Thoracic aorta (tissue), 2 donors: Measurements from ENCODE around the gene UBXN6. TPM values are rescaled to one million over a fixed set of nuclear protein-coding genes. Genes with fewer than 3 reads are reported as not detected.

Experiments
- ATAC-seq: fragments of 150-250 bp; one replicate; pipeline ENCODE4 v1.8.0; 2017; ENCODE audit warnings: low read depth; ENCODE audit not compliant: insufficient number of reproducible peaks, low FRiP score
- DNase-seq: peaks from one replicate; pipeline ENCODE4 v3.0.0-alpha.2; 2020; ENCODE audit warnings: low spot score
- H3K27ac ChIP-seq, 2 donors: fragments of 200-600 bp; sonication (generic); 1 replicate in 1 of 2; 2 replicates in 1 of 2; pipeline ENCODE4 v1.5.1; 2016; ENCODE audit warnings: mild to moderate bottlenecking in 2 of 2, moderate library complexity in 2 of 2
- H3K27me3 ChIP-seq: fragments of 200-600 bp; sonication (generic); replicated peaks from 2 replicates; pipeline ENCODE4 v1.6.0; 2016; ENCODE audit warnings: mild to moderate bottlenecking; ENCODE audit not compliant: insufficient read depth
- H3K36me3 ChIP-seq: fragments of 200-600 bp; sonication (generic); one replicate; pipeline ENCODE4 v1.5.1; 2016
- H3K4me1 ChIP-seq, 2 donors: fragments of 200-600 bp; sonication (generic); 1 replicate in 1 of 2; 2 replicates in 1 of 2; pipeline versions ENCODE4 v1.5.1 to v1.6.0; 2016; ENCODE audit warnings: low read depth in 2 of 2, mild to moderate bottlenecking in 1 of 2; ENCODE audit not compliant: control insufficient read depth in 1 of 2
- H3K4me3 ChIP-seq: fragments of 200-600 bp; sonication (generic); 2 replicates; pipeline ENCODE4 v1.5.1; 2016; ENCODE audit warnings: mild to moderate bottlenecking
- H3K9me3 ChIP-seq: fragments of 200-600 bp; sonication (generic); 2 replicates; pipeline ENCODE4 v1.5.1; 2016
- total RNA-seq, 2 donors: library from RNA; depleted of rRNA; stranded (reverse); fragments of >200 nt; gene quantifications; one replicate each; pipeline versions ENCODE4 v1.1.0 to v1.2.3, GENCODE V29; 2016
- TF ChIP-seq, protein P1 (sequence below): fragments of 200-600 bp; sonication (generic); IDR thresholded peaks from one replicate; pipeline ENCODE4 v1.5.1; 2019; ENCODE audit warnings: antibody characterized with exemption

Gene UBXN6, protein sequence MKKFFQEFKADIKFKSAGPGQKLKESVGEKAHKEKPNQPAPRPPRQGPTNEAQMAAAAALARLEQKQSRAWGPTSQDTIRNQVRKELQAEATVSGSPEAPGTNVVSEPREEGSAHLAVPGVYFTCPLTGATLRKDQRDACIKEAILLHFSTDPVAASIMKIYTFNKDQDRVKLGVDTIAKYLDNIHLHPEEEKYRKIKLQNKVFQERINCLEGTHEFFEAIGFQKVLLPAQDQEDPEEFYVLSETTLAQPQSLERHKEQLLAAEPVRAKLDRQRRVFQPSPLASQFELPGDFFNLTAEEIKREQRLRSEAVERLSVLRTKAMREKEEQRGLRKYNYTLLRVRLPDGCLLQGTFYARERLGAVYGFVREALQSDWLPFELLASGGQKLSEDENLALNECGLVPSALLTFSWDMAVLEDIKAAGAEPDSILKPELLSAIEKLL
- total RNA-seq, result 10 to 100 TPM; 51.1 to 68.5 TPM

DNA sequence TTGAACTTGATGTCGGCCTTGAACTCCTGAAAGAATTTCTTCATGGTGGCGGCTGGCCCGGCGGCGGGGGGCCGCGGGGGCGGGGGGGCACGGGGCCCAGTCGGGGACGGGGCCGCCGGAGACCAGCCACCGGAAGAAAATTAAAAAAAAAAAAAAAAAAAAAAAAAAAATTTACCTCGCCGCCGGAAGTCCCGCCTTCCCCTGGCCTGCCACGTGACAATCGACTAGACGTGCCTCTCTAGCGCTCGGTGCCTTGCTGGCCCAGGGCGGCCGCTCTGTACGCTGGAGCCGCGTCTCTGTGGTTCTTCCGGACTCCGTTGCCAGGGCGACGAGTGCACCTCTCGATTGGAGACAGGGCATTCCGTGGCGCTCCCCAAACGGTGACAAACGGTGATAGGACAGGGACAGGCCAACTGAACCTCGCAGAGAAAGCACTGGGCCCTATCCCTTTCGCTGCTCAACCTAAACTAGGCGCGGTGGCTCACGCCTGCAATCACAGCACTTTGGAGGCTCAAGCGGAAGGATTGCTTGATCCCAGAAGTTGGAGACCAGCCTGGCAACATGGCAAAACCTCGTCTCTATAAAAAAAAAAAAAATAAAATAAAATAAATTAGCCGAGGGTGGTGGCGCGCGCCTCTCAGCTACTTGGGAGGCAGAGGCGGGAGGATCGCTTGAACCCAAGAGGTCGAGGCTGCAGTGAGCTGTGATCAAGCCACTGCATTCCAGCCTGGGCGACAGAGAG is at the start of gene UBXN6:
TSS of gene UBXN6 (minus strand) at position 141 of the 742 bp plus-strand sequence. CDS start at position 44, 97 bp downstream.
- Histone ChIP-seq H3K27me3 (no peaks in the 10 kb centered on the region), H3K9me3 (no peaks in the 10 kb centered on the region), H3K4me1 (peaks cover 15 to 16% of the 10 kb centered on the region in 2 donors), H3K36me3 (peaks cover 14% of the 10 kb centered on the region), H3K27ac (peak within 1 kb of the TSS; percentile 58 to 69), H3K4me3 (peak within 1 kb of the TSS; percentile 86)
- DNase-seq (peak; percentile 97), ATAC-seq (peak; percentile 84)
- TF ChIP-seq, protein P1, sequence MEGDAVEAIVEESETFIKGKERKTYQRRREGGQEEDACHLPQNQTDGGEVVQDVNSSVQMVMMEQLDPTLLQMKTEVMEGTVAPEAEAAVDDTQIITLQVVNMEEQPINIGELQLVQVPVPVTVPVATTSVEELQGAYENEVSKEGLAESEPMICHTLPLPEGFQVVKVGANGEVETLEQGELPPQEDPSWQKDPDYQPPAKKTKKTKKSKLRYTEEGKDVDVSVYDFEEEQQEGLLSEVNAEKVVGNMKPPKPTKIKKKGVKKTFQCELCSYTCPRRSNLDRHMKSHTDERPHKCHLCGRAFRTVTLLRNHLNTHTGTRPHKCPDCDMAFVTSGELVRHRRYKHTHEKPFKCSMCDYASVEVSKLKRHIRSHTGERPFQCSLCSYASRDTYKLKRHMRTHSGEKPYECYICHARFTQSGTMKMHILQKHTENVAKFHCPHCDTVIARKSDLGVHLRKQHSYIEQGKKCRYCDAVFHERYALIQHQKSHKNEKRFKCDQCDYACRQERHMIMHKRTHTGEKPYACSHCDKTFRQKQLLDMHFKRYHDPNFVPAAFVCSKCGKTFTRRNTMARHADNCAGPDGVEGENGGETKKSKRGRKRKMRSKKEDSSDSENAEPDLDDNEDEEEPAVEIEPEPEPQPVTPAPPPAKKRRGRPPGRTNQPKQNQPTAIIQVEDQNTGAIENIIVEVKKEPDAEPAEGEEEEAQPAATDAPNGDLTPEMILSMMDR, result peak; percentile 9

DNA sequence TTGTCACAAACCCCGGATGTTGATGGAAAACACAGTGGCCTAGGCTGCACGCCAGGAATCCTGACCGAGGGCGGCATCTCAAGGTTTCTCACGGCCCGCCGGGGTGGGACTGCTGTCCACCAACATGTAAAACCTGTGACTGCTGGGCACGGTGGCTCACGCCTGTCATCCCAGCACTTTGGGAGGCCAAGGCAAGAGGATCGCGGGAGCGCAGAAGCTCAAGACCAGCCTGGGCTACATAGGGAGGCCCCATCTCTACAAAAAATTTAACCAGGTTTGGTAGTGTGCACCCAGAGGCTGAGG is 49.5 kb upstream of the UBXN6 start:
- no peaks in the 10 kb centered on the region for H3K4me1 ChIP-seq
- no peak overlapping the region for H3K4me3 ChIP-seq
- TF ChIP-seq, protein P1, result no peak
- H3K9me3 ChIP-seq, result no peaks in the 10 kb centered on the region
- DNase-seq (no peak), ATAC-seq (no peak)
- H3K36me3 ChIP-seq, result no peaks in the 10 kb centered on the region
- H3K27me3 ChIP-seq, result no peaks in the 10 kb centered on the region
- H3K27ac ChIP-seq, result no peak overlapping the region

DNA sequence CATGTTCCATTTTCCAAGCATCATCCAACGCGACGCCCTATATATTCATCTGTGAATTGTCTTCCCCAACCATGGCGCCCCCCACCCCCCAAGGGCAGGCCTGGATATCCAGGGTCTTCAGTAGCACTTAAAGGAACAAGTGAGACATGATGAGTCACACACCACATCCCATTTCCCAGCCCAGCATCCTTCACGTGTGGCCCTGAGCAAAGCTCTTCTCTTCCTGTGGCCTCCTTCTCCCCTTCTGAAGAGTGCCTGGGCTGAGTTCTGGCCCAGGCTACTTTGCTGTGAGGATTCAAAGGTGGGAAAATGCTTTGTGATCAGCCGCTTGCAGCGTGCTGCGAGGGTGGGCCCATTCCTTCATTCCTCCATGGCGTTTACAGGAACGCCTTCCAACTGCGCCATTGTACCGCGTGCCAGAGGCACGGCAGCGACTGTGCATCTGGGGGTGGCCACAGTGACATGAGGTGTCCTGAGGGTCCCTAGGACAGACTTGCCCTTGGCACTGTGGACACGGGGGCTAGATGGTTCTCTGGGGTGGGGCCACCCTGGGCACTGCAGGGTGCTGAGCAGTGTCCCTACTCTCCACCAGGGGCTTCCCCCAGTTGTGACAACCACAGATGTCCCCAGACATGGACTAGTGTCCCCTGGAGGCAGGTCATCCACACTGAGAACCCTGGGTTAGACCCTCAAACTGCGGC is 49.0 kb upstream of the UBXN6 start:
- TF ChIP-seq, protein P1, result no peak
- no peak overlapping the region for H3K27ac ChIP-seq
- no peaks in the 10 kb centered on the region for H3K36me3 ChIP-seq
- DNase-seq (no peak), ATAC-seq (no peak)
- H3K9me3 ChIP-seq, result no peaks in the 10 kb centered on the region
- H3K4me3 ChIP-seq, result no peak overlapping the region
- H3K27me3 ChIP-seq, result no peaks in the 10 kb centered on the region
- no peaks in the 10 kb centered on the region for H3K4me1 ChIP-seq

DNA sequence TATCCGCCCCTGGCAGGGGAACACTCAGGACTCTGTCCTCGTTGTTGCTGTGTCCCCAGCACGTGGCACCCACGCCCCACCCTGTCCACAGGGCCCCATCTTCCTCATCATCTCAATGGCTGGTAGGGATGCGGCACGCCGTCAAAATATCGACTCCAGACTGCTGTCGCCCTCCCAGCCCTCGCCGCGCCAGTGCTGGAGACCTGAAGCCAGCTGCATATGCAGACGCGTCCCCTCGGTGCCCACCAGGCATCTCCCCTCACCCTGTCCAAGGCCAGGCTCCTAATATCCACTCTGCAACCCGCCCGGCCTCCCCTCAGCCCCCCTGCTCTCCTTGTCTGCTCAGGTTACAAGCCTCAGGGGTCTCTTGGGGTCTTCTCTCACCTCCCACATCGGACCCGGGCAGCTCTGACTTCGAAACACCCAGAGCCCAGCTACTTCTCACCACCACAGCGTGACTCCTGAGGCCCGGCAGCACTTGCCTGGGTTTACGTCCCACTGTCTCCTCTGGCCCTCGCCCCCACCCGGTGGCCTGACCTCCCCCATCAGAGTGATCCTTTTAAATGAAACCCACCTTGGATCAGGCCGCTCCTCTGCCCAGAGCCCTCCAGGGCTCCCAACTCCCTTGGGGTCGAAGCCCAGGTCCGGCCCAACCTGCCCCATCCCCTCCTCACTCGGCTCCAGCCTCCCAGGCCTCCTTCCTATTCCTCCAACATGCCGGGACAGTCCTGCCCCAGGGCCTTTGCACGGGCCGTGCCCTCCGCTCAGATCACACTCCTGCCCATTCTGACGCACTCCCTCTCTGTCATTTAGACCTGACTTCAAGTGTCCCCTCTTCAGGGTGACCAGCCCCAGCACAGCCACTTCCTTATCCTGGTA is 48.2 kb upstream of the UBXN6 start:
- Histone ChIP-seq H3K4me1 (no peaks in the 10 kb centered on the region), H3K36me3 (peaks cover 2% of the 10 kb centered on the region), H3K27ac (no peak overlapping the region), H3K9me3 (no peaks in the 10 kb centered on the region), H3K27me3 (no peaks in the 10 kb centered on the region), H3K4me3 (no peak overlapping the region)
- DNase-seq (no peak), ATAC-seq (no peak)
- TF ChIP-seq, protein P1, result no peak
